ENCODE measurements around the gene GTF2F1.
A peak's percentile ranks its signal among the peaks of the same experiment; 100 is the strongest.

GTF2F1 gene

DNA sequence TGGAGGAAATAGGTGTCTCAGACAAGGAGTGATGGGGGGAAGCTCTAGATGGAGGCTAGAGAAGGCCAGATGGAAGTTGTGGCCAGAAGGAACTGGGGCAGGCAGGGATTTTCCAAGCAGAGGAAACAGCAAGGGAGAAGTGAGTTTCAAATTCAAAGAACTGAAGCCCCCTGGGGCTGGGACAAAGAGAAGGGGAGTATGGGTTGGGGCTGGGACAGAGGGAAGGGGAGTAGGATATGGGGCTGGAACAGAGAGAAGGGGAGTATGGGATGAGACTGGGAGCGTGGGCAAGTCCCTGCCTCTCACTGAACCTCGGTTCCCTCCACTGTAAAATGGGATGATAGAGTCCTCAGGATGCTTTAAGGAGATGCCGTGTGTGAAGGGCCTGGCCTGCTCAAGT, 1.9 kb upstream of the GTF2F1 start:
- no peak for FAIRE-seq
- no peak for DNase-seq (ENCODE audit: extremely low spot score, insufficient read length, low read depth)

DNA sequence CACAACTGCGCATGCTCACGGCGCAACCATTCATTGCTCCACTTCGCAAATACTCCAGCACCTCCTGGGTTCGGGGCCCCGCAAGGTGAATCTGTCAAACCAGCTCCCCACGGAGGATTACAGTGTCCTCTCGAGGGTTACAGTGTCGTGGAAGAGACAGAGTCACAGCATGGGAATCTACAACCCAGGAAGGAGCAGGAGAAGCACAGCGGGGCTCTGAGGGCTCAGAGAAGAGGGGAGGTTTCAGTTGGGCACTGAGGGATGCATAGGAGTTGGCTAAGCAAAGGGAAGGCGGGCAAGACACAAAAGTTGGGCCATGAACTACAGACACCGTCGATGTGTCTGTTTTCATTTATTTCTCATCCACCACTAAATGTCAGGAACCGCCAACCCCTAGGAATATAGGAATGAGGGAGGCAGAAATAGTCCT, 1.0 kb upstream of the GTF2F1 start:
- DNase-seq (ENCODE audit: extremely low spot score, insufficient read length, low read depth) (no peak), FAIRE-seq (no peak)

DNA sequence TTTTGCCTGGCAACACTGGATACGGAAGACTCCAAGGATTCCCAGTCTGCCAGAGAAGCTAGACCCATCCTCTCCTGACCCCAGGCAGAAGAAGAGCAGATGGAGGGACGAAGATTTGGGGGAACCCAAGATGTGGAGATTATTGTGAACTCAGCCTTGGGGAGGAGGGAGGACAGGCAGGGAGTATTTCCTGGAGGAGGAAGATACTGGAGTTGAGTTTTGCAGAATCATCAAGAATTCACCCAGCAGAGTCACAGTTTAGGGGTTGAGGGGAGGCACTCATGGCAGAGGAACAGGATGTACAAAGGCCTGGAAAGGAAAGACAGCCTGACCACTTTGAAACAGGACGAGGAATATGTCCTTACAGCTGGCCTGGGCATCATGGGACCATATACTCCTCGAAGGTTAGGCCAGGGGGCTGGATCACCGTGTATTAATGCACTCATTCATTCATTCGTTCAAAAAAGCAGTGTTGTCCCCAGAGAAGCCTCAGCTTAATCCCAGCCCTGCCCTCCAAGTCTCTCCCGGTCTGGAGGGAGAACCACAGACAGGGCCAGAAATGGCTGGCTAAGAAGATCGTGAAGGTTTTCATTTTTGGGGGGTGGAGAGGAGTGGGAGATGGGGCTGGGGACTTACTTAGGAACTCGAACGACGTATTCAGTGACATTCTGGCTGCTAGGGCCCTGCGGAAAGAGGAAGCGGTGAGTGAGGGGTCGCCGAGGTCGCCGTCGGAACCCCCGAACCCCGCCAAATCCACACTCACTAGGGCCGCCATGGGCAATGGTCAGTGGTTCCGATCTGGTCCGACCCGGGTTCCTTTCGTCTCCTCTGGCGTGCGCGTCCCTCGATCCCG, 517 bp downstream of the GTF2F1 start:
- FAIRE-seq = peak; percentile 12
- no peak for DNase-seq (ENCODE audit: extremely low spot score, insufficient read length, low read depth)

DNA sequence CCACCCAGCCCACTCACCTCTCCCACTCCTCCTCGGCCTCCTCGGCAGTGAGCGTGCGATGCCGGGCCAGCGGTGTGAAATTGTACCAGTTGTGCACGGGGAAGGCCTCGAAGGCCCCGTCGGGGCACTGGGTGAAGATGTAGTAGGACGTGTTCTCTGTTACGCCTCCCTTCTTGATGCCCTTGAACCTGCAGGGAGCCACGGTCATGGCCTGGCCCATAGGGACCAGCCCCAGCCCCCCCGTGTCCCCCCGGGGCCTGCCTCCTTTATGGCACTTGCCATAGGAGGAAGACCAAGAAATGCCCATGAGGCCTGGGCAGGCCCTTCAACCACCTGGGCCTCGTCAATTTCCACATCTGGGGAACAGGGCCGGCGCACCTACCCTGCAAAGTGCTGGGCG, 5.6 kb downstream of the GTF2F1 start:
- FAIRE-seq = no peak

DNA sequence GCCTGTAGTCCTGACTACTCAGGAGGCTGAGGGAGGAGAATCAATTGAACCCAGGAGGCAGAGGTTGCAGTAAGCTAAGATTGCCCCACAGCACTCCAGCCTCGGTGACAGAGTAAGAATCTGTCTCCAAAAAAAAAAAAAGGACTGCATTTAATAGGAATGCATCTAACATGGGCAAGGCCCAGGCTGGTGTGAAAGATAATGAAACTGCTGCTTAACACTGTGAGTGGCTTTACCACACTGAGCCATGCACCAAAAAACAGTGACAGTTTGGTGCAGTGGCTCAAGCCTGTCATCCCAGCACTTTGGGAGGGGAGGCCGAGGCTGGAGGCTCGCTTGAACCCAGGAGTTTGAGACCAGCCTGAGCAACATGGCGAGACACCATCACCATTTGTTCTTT, 8.6 kb downstream of the GTF2F1 start:
- no peak for FAIRE-seq
- no peak for DNase-seq (ENCODE audit: extremely low spot score, insufficient read length, low read depth)

More for the DNA sequence above, 5.6 kb downstream of the GTF2F1 start:
- no peak for DNase-seq (ENCODE audit: extremely low spot score, insufficient read length, low read depth)

DNA sequence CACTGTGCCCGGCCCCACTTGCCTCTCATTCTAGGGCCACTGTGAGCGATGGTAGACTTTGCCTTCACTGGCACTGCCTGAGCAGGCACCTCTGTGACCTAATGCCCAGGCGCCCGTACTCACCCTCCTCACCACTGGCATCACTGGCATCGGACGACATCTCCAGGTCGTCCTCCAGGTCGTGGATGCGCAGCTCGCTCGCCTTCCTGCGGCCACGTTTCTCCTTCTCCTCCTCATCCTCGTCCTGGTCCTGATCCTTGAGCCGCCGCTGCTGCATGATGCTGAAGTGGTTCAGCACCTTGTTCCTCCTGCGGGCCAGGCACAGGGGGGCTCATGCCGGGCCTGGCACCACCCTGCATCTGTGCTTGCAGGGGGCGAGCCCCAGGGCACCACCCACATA, 9.8 kb downstream of the GTF2F1 start:
- DNase-seq (ENCODE audit: extremely low spot score, insufficient read length, low read depth) (no peak), FAIRE-seq (no peak)

DNA sequence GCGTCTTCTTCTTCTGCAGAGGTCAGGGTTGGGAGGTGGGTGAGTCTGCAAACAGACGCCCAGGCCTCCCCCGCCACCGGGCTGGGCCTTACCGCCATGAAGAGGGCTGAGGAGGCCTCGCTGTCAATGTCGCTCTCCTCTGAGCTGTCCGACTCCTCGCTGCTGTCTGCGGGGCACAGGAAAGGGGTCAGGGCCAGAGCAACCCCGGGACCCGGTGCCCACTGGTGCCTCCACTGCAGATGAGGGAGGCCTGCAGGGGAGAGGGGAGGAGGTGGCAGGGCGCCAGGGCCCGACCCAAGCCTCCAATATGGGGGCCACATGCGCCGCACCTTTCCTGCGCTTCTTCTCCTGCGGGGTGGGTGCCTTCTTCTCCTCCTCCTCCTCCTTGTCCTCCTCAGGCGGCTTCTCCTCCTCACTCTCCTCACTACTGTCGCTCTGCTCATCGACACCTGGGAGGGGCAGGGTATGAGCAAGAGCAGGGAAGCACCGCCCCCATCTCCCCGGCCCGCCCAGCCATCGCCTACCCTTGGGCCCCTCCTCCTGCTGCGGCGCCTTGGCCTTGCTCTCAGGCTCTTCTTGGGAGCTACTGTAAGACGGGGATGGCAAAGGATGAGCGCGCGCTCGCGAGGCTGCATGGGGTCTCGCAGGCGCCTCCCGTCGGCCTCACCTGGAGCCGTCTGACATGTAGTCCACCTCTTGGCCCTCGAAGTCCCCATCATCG, 11.8 kb downstream of the GTF2F1 start:
- FAIRE-seq (no peak), DNase-seq (ENCODE audit: extremely low spot score, insufficient read length, low read depth) (no peak)

DNA sequence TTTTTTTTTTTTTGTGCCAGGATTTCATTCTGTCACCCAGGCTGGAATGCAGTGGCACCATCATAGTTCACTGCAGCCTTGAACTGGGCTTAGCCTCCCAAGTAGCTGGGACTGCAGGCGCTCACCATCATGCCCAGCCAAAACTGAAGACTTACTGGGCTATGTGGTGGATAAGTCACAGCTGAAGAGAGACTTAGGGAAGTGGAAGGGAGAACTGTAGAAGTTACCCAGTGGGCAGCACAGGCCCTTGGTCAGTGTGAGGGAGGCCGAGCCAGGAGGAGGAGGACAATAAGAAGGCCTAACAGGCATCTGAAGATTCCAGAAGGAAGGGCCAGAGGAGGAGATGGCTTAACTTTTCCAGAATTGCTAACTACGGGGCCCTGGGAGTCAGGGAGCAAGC, 13.2 kb downstream of the GTF2F1 start:
- no peak for FAIRE-seq
- DNase-seq (ENCODE audit: extremely low spot score, insufficient read length, low read depth) = no peak

DNA sequence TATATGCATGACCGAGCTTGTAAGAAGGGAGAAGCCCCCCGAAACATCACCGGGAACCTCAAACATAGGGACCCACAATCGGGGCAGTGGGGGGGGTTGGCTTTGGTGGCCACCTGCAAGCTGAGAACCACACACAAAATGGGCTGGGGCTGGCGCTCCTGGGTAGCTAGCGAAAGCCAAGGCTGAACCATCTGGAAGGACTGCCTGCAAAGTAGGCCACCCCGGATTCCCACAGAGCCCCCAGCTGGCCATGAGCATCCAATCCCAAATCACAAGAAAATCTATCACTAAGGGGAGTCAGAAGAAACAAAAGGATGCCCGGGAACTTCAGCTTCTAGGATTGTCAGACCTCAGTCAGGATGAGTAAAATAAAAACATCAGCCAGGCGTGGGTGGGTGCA, 14.5 kb downstream of the GTF2F1 start:
- no peak for DNase-seq (ENCODE audit: extremely low spot score, insufficient read length, low read depth)
- FAIRE-seq = no peak

DNA sequence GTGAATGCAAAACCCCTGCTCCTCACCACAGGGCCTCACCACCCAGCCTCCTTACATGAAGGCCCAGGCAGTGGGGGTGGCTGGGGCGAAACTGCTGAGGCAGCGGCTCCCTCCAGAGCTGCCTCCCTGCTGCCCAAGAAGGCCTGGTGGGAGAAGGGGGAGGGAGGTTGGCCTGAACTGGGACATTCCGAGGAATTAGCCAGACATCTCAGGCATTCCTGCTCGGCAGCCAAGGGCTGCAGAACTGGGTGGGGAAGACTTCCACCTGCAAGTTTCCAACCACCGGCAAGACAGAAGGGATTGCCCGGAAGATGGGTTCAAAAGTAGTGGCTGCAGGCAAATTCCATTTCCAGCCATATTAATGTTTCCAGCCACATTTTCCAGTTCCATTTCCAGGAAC, 14.9 kb downstream of the GTF2F1 start:
- DNase-seq (ENCODE audit: extremely low spot score, insufficient read length, low read depth) = no peak
- FAIRE-seq = no peak

DNA sequence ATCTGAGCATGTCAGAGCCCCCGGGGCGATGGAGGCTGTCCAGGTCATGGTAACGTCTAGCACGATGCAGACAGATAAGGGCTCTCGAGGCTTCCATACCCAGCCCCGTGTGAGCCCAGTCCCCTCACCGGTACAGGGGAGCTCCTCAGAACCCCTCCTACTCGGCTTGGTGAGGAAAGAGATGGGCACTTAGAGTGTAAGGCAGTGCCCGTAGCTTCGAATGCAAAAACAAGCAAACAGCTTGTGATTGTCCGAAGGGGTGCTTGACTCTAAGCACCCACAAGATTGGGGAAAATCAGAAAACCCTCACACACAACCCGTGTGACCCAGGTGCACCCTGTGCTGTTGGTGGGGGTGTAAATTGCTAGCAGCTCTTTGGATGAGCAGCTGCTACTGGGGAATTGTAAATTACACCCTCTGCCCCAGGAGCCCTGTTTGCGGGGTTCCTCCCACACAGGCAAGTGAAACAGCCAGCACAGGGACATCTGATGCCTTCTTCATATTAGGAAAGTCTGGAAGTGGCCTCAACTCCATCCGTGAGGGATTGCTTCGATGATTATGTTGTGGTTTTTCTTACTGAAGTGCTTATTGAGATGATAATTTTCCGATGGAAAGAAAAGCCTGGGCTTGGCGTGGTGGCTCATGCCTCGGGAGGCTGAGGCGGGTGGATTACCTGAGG, 16.3 kb downstream of the GTF2F1 start:
- DNase-seq (ENCODE audit: extremely low spot score, insufficient read length, low read depth) = no peak
- FAIRE-seq = no peak

DNA sequence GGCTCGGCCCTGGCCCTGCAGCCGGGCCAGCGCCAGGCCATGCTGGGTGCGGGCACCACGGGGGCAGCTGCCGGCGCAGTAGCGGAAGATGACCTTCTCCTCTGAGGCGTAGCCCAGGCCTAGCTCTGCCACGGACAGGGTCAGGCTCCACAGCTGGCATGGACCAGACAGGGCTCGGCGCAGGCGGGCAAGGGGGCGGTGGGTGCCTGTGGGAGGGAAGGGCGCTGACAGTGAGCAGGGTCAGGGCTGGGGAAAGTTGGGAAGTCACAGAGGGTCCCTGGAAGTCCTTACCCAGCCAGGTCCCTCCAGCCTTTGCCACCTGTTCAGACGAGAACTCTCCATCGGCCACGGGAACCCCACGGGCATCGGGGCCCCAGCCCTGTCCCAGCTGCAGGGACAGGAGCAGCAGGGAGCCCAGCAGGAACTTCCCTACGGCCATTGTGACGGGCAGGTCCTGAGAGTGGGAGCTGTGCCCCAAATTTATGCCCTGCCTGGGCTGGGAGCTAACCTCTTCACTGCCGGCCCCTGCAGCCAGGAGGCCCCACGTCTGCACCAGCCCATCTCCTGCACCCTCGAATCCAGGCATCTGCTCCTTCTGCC, 17.5 kb downstream of the GTF2F1 start, which contains the start of gene PSPN:
Gene PSPN (minus strand): TSS at position 523 of the 600 bp plus-strand sequence. CDS start 84 bp downstream, at position 439.
- no peak for DNase-seq (ENCODE audit: extremely low spot score, insufficient read length, low read depth)
- FAIRE-seq = no peak

DNA sequence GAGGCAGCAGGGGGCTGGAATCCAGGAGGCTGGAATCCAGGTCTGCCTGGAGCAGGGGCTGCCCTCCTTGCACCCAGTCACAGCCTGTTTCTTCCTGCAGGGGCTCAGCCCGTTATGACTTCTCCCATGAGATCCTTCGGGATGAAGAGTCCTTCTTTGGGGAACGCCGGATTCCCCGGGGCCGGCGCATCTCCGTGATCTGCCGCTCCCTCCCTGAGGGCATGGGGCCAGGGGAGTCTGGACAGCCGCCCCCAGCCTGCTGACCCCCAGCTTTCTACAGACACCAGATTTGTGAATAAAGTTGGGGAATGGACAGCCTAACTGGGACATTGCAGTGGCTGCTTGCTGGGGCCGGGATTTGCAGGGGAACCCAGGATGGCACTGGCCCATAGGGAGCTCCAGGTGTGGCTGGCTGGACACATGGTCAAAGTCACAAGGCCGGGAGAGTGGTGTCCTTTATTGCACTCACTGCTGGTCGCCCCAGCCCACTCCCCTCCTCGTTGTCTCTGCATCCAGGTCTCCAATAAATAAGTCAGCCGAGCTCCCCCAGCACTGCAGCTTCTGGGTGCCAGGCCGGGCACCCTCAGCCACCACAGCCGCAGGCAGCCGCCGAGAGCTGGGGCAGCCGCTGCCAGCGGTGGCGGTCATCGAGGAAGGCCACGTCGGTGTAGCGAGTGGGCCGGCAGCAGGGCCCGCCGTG, 18.1 kb downstream of the GTF2F1 start:
- FAIRE-seq (no peak), DNase-seq (ENCODE audit: extremely low spot score, insufficient read length, low read depth) (no peak)

DNA sequence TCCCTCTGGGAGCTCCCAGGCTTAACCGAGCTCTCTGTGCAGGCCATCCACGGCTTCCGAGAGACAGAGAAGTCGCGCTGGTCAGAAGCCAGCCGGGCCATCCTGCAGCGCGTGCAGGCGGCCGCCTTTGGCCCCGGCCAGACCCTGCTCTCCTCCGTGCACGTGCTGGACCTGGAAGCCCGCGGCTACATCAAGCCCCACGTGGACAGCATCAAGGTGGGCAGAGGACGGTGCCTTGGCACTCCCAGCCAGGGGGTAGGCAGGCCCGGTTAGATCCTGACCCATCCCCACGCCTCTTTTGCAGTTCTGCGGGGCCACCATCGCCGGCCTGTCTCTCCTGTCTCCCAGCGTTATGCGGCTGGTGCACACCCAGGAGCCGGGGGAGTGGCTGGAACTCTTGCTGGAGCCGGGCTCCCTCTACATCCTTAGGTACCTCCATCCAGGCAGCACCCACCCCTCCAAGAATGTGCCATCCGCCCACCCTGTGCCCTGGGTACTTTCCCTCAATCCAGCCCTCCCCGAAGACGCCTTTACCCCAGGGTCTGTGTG, 18.7 kb downstream of the GTF2F1 start:
- FAIRE-seq (no peak), DNase-seq (ENCODE audit: extremely low spot score, insufficient read length, low read depth) (no peak)

DNA sequence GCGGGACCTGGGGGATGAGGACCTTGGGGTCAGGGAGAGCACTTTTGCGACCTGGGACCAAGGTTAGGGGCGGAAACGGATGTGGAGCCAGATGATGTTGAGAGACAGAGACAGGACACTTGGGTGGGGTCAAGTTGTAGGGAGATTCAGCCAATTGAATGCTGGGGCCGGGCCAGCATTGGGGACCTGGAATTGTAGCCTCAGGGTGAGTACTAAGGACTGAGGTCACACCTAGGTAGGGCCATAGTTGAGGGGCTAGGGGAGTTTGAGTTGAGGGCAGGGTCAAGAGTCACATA, 19.2 kb downstream of the GTF2F1 start:
- no peak for DNase-seq (ENCODE audit: extremely low spot score, insufficient read length, low read depth)
- no peak for FAIRE-seq

DNA sequence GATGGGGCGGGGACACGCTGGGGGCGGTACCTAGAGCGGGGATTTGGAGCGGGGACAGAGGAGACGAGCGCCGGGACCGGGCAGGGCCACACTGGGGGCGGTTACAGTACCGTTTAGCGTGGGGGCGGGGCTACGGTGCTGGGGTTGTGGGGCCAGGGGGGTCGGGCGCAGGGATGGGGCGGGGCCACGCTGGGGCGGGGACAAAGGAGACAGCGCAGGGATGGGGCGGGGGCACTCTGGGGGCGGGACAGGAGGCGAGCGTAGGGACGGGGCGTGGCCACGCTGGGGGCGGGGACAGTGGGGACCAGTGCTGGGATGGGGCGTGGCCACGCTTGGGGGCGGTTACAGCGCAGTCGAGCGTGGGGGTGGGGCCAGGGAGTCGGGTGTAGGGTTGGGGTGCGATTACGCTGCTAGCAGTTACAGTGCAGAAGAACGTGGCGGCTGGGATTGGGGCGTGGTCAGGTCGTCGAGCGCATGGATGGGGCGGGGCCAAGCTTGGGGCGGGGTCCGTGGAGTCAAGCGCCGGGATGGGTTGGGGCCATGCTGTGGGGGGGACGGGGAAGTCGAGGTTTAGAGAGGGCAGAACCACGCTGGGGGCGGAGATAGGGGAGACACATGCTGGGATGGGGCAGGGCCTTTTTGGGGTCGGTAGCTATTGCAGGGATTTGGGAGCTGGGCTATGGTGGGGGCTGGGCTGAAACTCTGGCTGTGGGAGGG, 19.7 kb downstream of the GTF2F1 start:
- no peak for FAIRE-seq
- peak; percentile 84 for DNase-seq (ENCODE audit: extremely low spot score, insufficient read length, low read depth)

DNA sequence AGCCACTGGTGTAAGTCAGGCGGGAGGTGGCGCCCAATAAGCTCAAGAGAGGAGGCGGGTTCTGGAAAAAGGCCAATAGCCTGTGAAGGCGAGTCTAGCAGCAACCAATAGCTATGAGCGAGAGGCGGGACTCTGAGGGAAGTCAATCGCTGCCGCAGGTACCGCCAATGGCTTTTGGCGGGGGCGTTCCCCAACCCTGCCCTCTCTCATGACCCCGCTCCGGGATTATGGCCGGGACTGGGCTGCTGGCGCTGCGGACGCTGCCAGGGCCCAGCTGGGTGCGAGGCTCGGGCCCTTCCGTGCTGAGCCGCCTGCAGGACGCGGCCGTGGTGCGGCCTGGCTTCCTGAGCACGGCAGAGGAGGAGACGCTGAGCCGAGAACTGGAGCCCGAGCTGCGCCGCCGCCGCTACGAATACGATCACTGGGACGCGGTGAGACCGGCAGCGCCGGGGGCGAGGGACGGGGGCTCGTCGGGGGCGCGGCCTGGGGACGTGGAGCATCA, 20.3 kb downstream of the GTF2F1 start, which contains the start of gene ALKBH7:
Gene ALKBH7 (plus strand): TSS at position 201 of the 502 bp plus-strand sequence. CDS start 27 bp downstream, at position 228.
- peak; percentile 89 for DNase-seq (ENCODE audit: extremely low spot score, insufficient read length, low read depth)
- peak; percentile 99 for FAIRE-seq

DNA sequence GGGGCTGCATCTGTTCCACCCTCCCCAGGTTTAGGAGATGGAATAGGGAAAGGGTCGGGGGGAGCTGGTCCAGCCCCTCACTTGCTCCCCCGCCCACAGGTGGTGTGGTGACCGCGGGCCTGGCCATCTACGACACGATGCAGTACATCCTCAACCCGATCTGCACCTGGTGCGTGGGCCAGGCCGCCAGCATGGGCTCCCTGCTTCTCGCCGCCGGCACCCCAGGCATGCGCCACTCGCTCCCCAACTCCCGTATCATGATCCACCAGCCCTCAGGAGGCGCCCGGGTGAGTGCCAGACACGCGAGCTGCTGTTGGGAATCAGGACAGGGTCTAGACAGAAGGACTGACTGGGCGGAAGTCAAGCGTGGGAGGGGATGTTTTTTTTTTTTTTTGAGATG, 28.6 kb downstream of the GTF2F1 start:
- FAIRE-seq = no peak
- no peak for DNase-seq (ENCODE audit: extremely low spot score, insufficient read length, low read depth)

DNA sequence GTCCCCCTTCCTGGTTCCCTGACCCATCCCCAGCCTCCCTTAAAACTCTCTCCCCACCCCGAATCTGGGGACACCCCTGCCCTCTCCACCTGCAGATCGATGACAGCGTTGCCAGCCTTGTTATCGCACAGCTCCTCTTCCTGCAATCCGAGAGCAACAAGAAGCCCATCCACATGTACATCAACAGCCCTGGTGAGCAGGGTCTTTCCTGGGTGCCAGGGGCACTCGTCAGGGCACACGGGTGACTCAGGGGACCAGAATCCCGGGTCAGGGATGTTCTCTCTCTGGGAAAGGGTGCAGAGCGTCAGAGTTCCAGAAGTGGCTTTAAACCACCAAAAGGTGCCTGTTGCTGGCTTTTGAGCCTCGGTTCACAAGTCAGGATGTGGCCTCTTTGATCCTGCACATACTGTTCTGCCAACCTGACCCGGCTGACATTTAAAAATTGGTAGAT, 30.6 kb downstream of the GTF2F1 start:
- FAIRE-seq (peak; percentile 41), DNase-seq (ENCODE audit: extremely low spot score, insufficient read length, low read depth) (no peak)
